ENCODE results near the gene PHKB. TPM values are rescaled to one million over a fixed set of nuclear protein-coding genes. Genes with fewer than 3 reads are reported as not detected.

PHKB gene
- polyA plus RNA-seq, 2 donors = 19.5 to 21.2 TPM

- Histone ChIP-seq H3K27me3 (ENCODE audit: control insufficient read depth in 1 of 2, insufficient read depth in 2 of 2, low read length in 2 of 2) (no peaks in the 10 kb centered on the region), H3K4me1 (ENCODE audit: control insufficient read depth in 2 of 2, insufficient read depth in 2 of 2, low read length in 1 of 2) (no peaks in the 10 kb centered on the region), H3K36me3 (ENCODE audit: control insufficient read depth in 2 of 2, insufficient read depth in 2 of 2, low read length in 1 of 2) (peaks cover 4 to 6% of the 10 kb centered on the region in 2 donors), H3K4me3 (ENCODE audit: low read depth in 1 of 2, low read length in 2 of 2) (no peak overlapping the region), H3K9me3 (ENCODE audit: control insufficient read depth in 2 of 2, insufficient read depth in 1 of 2, low read depth in 1 of 2, low read length in 1 of 2) (no peaks in the 10 kb centered on the region), H3K27ac (ENCODE audit: low read depth in 2 of 2, low read length in 1 of 2) (no peak overlapping the region)
- 89 to 90% methylated on average over 4 of the region's 4 CpGs for WGBS, 2 donors
These were observed 182.3 kb downstream of the PHKB start for GRCh38 chr16:47643323-47644000.

DNA sequence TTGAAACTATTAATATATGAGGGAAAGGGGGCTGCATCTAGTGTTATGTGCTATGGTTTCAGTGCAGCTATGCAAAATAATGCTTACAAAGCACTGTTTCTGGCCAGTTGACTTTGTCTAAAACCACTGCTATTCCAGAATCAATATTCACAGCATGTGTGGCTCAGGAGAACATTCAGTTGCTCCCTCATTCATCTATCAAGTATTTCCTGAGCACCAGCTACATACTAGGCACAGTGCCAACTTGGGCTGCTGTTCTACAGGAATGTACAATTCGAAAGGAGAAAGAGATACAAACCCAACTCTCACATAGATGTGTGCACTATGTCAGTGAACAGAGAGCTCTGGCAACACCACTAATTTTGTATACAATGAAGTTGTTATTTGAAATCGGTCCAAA, 183.0 kb downstream of the PHKB start:
- Histone ChIP-seq H3K27me3 (ENCODE audit: control insufficient read depth in 1 of 2, insufficient read depth in 2 of 2, low read length in 2 of 2) (no peaks in the 10 kb centered on the region), H3K27ac (ENCODE audit: low read depth in 2 of 2, low read length in 1 of 2) (no peak overlapping the region), H3K9me3 (ENCODE audit: control insufficient read depth in 2 of 2, insufficient read depth in 1 of 2, low read depth in 1 of 2, low read length in 1 of 2) (no peaks in the 10 kb centered on the region), H3K4me3 (ENCODE audit: low read depth in 1 of 2, low read length in 2 of 2) (no peak overlapping the region), H3K36me3 (ENCODE audit: control insufficient read depth in 2 of 2, insufficient read depth in 2 of 2, low read length in 1 of 2) (peaks cover 4 to 6% of the 10 kb centered on the region in 2 donors), H3K4me1 (ENCODE audit: control insufficient read depth in 2 of 2, insufficient read depth in 2 of 2, low read length in 1 of 2) (no peaks in the 10 kb centered on the region)
- WGBS, 2 donors = 61% methylated on average over 2 of the region's 2 CpGs

DNA sequence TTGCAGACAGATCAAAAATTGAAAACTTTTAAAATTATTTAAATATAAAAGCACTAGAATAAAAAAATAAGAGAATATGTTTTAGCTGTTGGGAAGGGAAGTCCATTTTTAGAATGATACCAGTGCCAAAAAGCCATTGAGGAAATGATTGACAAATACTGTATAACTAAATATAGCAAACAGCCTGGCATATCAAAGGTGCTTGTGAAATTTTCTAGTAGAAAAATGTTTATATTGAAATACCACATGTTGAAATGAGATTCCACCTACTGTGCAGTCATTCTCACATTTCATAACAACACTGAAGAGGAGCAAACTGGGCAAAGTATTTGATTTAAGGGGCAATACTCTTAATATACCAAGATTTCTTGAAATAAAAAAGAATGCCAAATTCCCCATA, 183.5 kb downstream of the PHKB start:
- Histone ChIP-seq H3K36me3 (ENCODE audit: control insufficient read depth in 2 of 2, insufficient read depth in 2 of 2, low read length in 1 of 2) (peaks cover 4 to 6% of the 10 kb centered on the region in 2 donors), H3K4me1 (ENCODE audit: control insufficient read depth in 2 of 2, insufficient read depth in 2 of 2, low read length in 1 of 2) (no peaks in the 10 kb centered on the region), H3K27ac (ENCODE audit: low read depth in 2 of 2, low read length in 1 of 2) (no peak overlapping the region)

GRCh38 chr16:47646914-47647313, 185.8 kb downstream of the PHKB start:
- Histone ChIP-seq H3K4me1 (ENCODE audit: control insufficient read depth in 2 of 2, insufficient read depth in 2 of 2, low read length in 1 of 2) (no peaks in the 10 kb centered on the region), H3K27ac (ENCODE audit: low read depth in 2 of 2, low read length in 1 of 2) (no peak overlapping the region), H3K4me3 (ENCODE audit: low read depth in 1 of 2, low read length in 2 of 2) (no peak overlapping the region), H3K27me3 (ENCODE audit: control insufficient read depth in 1 of 2, insufficient read depth in 2 of 2, low read length in 2 of 2) (no peaks in the 10 kb centered on the region), H3K36me3 (ENCODE audit: control insufficient read depth in 2 of 2, insufficient read depth in 2 of 2, low read length in 1 of 2) (peaks cover 4 to 10% of the 10 kb centered on the region in 2 donors), H3K9me3 (ENCODE audit: control insufficient read depth in 2 of 2, insufficient read depth in 1 of 2, low read depth in 1 of 2, low read length in 1 of 2) (no peaks in the 10 kb centered on the region)
- WGBS, 2 donors = 100% methylated on average over 4 of the region's 4 CpGs

More for the DNA sequence above, 183.5 kb downstream of the PHKB start:
- Histone ChIP-seq H3K4me3 (ENCODE audit: low read depth in 1 of 2, low read length in 2 of 2) (no peak overlapping the region), H3K27me3 (ENCODE audit: control insufficient read depth in 1 of 2, insufficient read depth in 2 of 2, low read length in 2 of 2) (no peaks in the 10 kb centered on the region), H3K9me3 (ENCODE audit: control insufficient read depth in 2 of 2, insufficient read depth in 1 of 2, low read depth in 1 of 2, low read length in 1 of 2) (no peaks in the 10 kb centered on the region)

- Histone ChIP-seq H3K4me1 (ENCODE audit: control insufficient read depth in 2 of 2, insufficient read depth in 2 of 2, low read length in 1 of 2) (no peaks in the 10 kb centered on the region), H3K27me3 (ENCODE audit: control insufficient read depth in 1 of 2, insufficient read depth in 2 of 2, low read length in 2 of 2) (no peaks in the 10 kb centered on the region), H3K4me3 (ENCODE audit: low read depth in 1 of 2, low read length in 2 of 2) (no peak overlapping the region), H3K9me3 (ENCODE audit: control insufficient read depth in 2 of 2, insufficient read depth in 1 of 2, low read depth in 1 of 2, low read length in 1 of 2) (no peaks in the 10 kb centered on the region), H3K27ac (ENCODE audit: low read depth in 2 of 2, low read length in 1 of 2) (no peak overlapping the region), H3K36me3 (ENCODE audit: control insufficient read depth in 2 of 2, insufficient read depth in 2 of 2, low read length in 1 of 2) (peaks cover 5% of the 10 kb centered on the region in 2 donors)
- WGBS, 2 donors = 88 to 94% methylated on average over 3 of the region's 3 CpGs
These were observed 195.9 kb downstream of the PHKB start for GRCh38 chr16:47657032-47657431.

- H3K27ac ChIP-seq (ENCODE audit: low read depth in 2 of 2, low read length in 1 of 2) = no peak overlapping the region
- 94 to 100% methylated on average over 1 of the region's 1 CpG for WGBS, 2 donors
- H3K36me3 ChIP-seq (ENCODE audit: control insufficient read depth in 2 of 2, insufficient read depth in 2 of 2, low read length in 1 of 2) = peaks cover 2 to 5% of the 10 kb centered on the region in 2 donors
- no peak overlapping the region for H3K4me3 ChIP-seq (ENCODE audit: low read depth in 1 of 2, low read length in 2 of 2)
- H3K4me1 ChIP-seq (ENCODE audit: control insufficient read depth in 2 of 2, insufficient read depth in 2 of 2, low read length in 1 of 2) = no peaks in the 10 kb centered on the region
- H3K27me3 ChIP-seq (ENCODE audit: control insufficient read depth in 1 of 2, insufficient read depth in 2 of 2, low read length in 2 of 2) = no peaks in the 10 kb centered on the region
- no peaks in the 10 kb centered on the region for H3K9me3 ChIP-seq (ENCODE audit: control insufficient read depth in 2 of 2, insufficient read depth in 1 of 2, low read depth in 1 of 2, low read length in 1 of 2)
These were observed 196.8 kb downstream of the PHKB start for GRCh38 chr16:47657977-47658376.

- Histone ChIP-seq H3K27me3 (ENCODE audit: control insufficient read depth in 1 of 2, insufficient read depth in 2 of 2, low read length in 2 of 2) (no peaks in the 10 kb centered on the region), H3K36me3 (ENCODE audit: control insufficient read depth in 2 of 2, insufficient read depth in 2 of 2, low read length in 1 of 2) (peaks cover 4 to 5% of the 10 kb centered on the region in 2 donors), H3K4me3 (ENCODE audit: low read depth in 1 of 2, low read length in 2 of 2) (no peak overlapping the region), H3K27ac (ENCODE audit: low read depth in 2 of 2, low read length in 1 of 2) (no peak overlapping the region), H3K4me1 (ENCODE audit: control insufficient read depth in 2 of 2, insufficient read depth in 2 of 2, low read length in 1 of 2) (no peaks in the 10 kb centered on the region), H3K9me3 (ENCODE audit: control insufficient read depth in 2 of 2, insufficient read depth in 1 of 2, low read depth in 1 of 2, low read length in 1 of 2) (no peaks in the 10 kb centered on the region)
- WGBS, 2 donors = 86 to 91% methylated on average over 4 of the region's 4 CpGs
These were observed 199.4 kb downstream of the PHKB start for GRCh38 chr16:47660540-47660939.

- Histone ChIP-seq H3K9me3 (ENCODE audit: control insufficient read depth in 2 of 2, insufficient read depth in 1 of 2, low read depth in 1 of 2, low read length in 1 of 2) (no peaks in the 10 kb centered on the region), H3K4me1 (ENCODE audit: control insufficient read depth in 2 of 2, insufficient read depth in 2 of 2, low read length in 1 of 2) (no peaks in the 10 kb centered on the region), H3K36me3 (ENCODE audit: control insufficient read depth in 2 of 2, insufficient read depth in 2 of 2, low read length in 1 of 2) (peaks cover 5 to 10% of the 10 kb centered on the region in 2 donors), H3K27me3 (ENCODE audit: control insufficient read depth in 1 of 2, insufficient read depth in 2 of 2, low read length in 2 of 2) (no peaks in the 10 kb centered on the region), H3K4me3 (ENCODE audit: low read depth in 1 of 2, low read length in 2 of 2) (no peak overlapping the region), H3K27ac (ENCODE audit: low read depth in 2 of 2, low read length in 1 of 2) (no peak overlapping the region)
- WGBS, 2 donors = 63 to 73% methylated on average over 4 of the region's 4 CpGs
These were observed 203.7 kb downstream of the PHKB start for GRCh38 chr16:47664653-47665325.

- Histone ChIP-seq H3K27me3 (ENCODE audit: control insufficient read depth in 1 of 2, insufficient read depth in 2 of 2, low read length in 2 of 2) (no peaks in the 10 kb centered on the region), H3K4me3 (ENCODE audit: low read depth in 1 of 2, low read length in 2 of 2) (no peak overlapping the region), H3K36me3 (ENCODE audit: control insufficient read depth in 2 of 2, insufficient read depth in 2 of 2, low read length in 1 of 2) (peaks cover 0 to 8% of the 10 kb centered on the region in 2 donors), H3K27ac (ENCODE audit: low read depth in 2 of 2, low read length in 1 of 2) (no peak overlapping the region), H3K9me3 (ENCODE audit: control insufficient read depth in 2 of 2, insufficient read depth in 1 of 2, low read depth in 1 of 2, low read length in 1 of 2) (no peaks in the 10 kb centered on the region), H3K4me1 (ENCODE audit: control insufficient read depth in 2 of 2, insufficient read depth in 2 of 2, low read length in 1 of 2) (no peaks in the 10 kb centered on the region)
- 87 to 94% methylated on average over 3 of the region's 3 CpGs for WGBS, 2 donors
These were observed 205.3 kb downstream of the PHKB start for GRCh38 chr16:47666434-47666833.

DNA sequence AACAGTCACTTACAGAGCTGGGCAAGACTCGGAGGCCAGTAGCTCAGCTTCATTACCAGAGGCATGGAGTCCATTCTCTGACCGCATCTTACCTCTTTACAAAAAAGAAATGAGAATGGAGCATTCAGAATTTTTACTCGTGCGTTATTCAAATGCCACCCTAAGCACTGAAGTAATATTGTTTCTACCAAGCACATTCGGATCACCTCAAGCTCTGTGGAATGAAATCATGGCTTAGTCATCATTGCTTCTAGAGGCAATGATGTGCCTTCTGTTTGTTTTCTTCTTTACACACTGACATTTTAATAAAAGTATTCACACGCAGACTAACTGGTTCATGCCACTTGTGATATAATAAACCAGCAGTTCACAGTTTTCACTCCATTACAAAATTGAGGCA, 206.8 kb downstream of the PHKB start:
- H3K36me3 ChIP-seq (ENCODE audit: control insufficient read depth in 2 of 2, insufficient read depth in 2 of 2, low read length in 1 of 2) = peaks cover 0 to 8% of the 10 kb centered on the region in 2 donors
- no peak overlapping the region for H3K4me3 ChIP-seq (ENCODE audit: low read depth in 1 of 2, low read length in 2 of 2)
- 96% methylated on average over 6 of the region's 6 CpGs for WGBS, 2 donors

More for the DNA sequence above, 206.8 kb downstream of the PHKB start:
- Histone ChIP-seq H3K9me3 (ENCODE audit: control insufficient read depth in 2 of 2, insufficient read depth in 1 of 2, low read depth in 1 of 2, low read length in 1 of 2) (no peaks in the 10 kb centered on the region), H3K4me1 (ENCODE audit: control insufficient read depth in 2 of 2, insufficient read depth in 2 of 2, low read length in 1 of 2) (no peaks in the 10 kb centered on the region), H3K27me3 (ENCODE audit: control insufficient read depth in 1 of 2, insufficient read depth in 2 of 2, low read length in 2 of 2) (no peaks in the 10 kb centered on the region), H3K27ac (ENCODE audit: low read depth in 2 of 2, low read length in 1 of 2) (no peak overlapping the region)
